ENCODE data around the gene METRN. TPM values are rescaled to one million over a fixed set of nuclear protein-coding genes. Genes with fewer than 3 reads are reported as not detected.

METRN gene
- total and polyA plus RNA-seq, 7 experiments from 2014 or later = 3.7 to 5.1 (median 4.8) TPM

DNA sequence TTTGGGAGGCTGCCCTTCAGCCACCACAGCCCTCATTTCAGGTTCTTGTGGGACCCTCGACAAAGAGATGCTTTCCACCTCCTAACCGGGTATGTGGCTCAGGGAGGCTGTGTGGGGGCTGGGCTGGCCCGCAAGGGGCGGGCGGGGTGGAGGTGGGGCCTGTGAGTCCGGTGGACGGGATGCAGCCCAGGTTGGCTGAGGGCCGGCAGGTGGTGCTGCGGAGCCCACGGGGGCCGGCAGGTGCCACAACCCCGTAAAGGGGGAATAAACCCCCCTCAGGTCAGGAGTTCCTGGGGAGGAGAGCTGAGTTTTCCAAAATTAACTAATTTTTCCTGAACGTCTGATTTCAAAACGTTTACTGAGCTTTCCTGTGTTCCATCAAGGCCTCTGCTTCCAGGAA, 30.8 kb downstream of the METRN start:
- Mint-ChIP-seq H3K27me3 (no peaks in the 10 kb centered on the region), H3K27ac (no peak overlapping the region), H3K4me3 (no peak overlapping the region), H3K9me3 (no peaks in the 10 kb centered on the region), H3K36me3 (no peaks in the 10 kb centered on the region), H3K4me1 (no peaks in the 10 kb centered on the region)
- POLR2A ChIA-PET = interaction anchor here (1.3 kb wide), 1 partner anchor 33 kb away, joined by 3 read pairs; no protein-coding TSS in a partner anchor
- Histone ChIP-seq H3K36me3 (ENCODE audit: control insufficient read depth in 2 of 3, insufficient read depth in 3 of 3, low read length in 3 of 3) (no peaks in the 10 kb centered on the region), H3K9me3 (ENCODE audit: control insufficient read depth in 2 of 3, low read length in 3 of 3) (no peaks in the 10 kb centered on the region), H3K27me3 (ENCODE audit: control insufficient read depth in 2 of 2, insufficient read depth in 2 of 2, low read length in 2 of 2) (no peaks in the 10 kb centered on the region), H3K27ac (ENCODE audit: low read depth, low read length) (no peak overlapping the region), H3K4me1 (ENCODE audit: control insufficient read depth in 2 of 2, insufficient read depth in 2 of 2, low read length in 2 of 2) (no peaks in the 10 kb centered on the region), H3K4me3 (ENCODE audit: low read length) (no peak overlapping the region)
- DNase-seq = no peak
- intact Hi-C loops (cut with micrococcal nuclease) = no loop called here
- no peak for ATAC-seq
- CTCF ChIA-PET = no interaction called here

DNA sequence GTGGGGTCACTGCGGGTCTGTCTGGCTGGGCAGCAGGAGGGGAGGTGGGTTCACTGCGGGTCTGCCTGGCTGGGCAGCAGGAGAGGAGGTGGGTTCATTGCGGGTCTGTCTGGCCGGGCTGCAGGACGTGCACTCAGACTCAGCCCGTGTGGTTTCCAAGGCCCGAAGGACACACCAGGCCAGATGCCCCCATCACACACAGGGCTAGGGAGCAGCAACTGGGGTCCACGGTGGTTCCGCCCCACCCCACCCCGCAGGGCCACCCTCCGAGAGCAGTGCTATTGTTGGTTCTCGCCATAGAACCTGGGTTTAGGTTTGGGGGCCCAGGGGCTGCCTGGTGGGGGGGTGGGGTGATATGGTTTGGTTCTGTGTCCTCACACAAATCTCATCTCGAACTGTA, 31.7 kb downstream of the METRN start:
- H3K9me3 ChIP-seq (ENCODE audit: control insufficient read depth in 2 of 3, low read length in 3 of 3) = no peaks in the 10 kb centered on the region
- H3K27me3 ChIP-seq (ENCODE audit: control insufficient read depth in 2 of 2, insufficient read depth in 2 of 2, low read length in 2 of 2) = no peaks in the 10 kb centered on the region
- ATAC-seq = no peak
- H3K36me3 ChIP-seq (ENCODE audit: control insufficient read depth in 2 of 3, insufficient read depth in 3 of 3, low read length in 3 of 3) = no peaks in the 10 kb centered on the region
- Mint-ChIP-seq H3K27ac (no peak overlapping the region), H3K27me3 (no peaks in the 10 kb centered on the region), H3K4me3 (no peak overlapping the region), H3K4me1 (no peaks in the 10 kb centered on the region), H3K9me3 (no peaks in the 10 kb centered on the region), H3K36me3 (no peaks in the 10 kb centered on the region)
- POLR2A ChIA-PET = no interaction called here
- intact Hi-C loops (cut with micrococcal nuclease) = no loop called here
- no peaks in the 10 kb centered on the region for H3K4me1 ChIP-seq (ENCODE audit: control insufficient read depth in 2 of 2, insufficient read depth in 2 of 2, low read length in 2 of 2)
- H3K4me3 ChIP-seq (ENCODE audit: low read length) = no peak overlapping the region
- CTCF ChIA-PET = no interaction called here
- no peak for DNase-seq
- H3K27ac ChIP-seq (ENCODE audit: low read depth, low read length) = no peak overlapping the region

DNA sequence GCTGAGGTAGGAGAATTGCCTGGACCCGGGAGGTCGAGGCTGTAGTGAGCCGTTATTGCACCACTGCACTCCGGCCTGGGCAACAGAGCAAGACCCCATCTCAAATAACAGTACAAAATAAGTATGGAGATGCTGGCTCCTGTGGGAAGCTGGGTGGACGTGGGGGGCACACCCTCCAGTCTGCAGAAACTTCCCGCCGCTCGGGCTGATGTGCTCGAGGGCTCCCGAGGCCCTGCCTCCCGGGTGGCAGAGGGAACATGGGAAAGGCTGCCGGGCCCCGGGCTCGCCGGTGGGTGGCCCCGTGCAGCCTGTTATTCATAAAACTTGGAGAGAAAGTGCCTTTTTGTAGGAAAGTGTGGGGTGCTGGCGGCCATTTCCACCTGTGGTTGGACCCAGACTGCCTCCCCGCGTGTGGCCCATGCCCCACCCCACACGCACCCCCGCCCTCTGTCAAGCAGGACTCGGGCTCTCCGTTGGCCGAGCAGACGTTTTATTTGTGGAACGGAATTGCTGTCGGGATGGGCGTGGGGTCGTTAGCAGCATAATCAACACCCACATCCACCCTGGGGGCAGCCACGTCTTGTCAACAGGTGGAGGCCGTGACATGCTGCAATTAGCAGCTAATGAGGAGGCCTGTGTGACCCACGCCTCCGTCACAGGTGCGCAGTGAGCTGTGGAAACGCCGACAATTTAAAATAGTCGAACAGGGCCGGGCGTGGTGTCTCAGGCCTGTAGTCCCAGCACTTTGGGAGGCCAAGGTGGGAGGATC, 33.2 kb downstream of the METRN start:
- Histone ChIP-seq H3K27ac (ENCODE audit: low read depth, low read length) (no peak overlapping the region), H3K4me3 (ENCODE audit: low read length) (no peak overlapping the region), H3K27me3 (ENCODE audit: control insufficient read depth in 2 of 2, insufficient read depth in 2 of 2, low read length in 2 of 2) (no peaks in the 10 kb centered on the region), H3K4me1 (ENCODE audit: control insufficient read depth in 2 of 2, insufficient read depth in 2 of 2, low read length in 2 of 2) (no peaks in the 10 kb centered on the region), H3K9me3 (ENCODE audit: control insufficient read depth in 2 of 3, low read length in 3 of 3) (no peaks in the 10 kb centered on the region), H3K36me3 (ENCODE audit: control insufficient read depth in 2 of 3, insufficient read depth in 3 of 3, low read length in 3 of 3) (no peaks in the 10 kb centered on the region)
- H3K27ac Mint-ChIP-seq = no peak overlapping the region
- no peaks in the 10 kb centered on the region for H3K36me3 Mint-ChIP-seq
- H3K4me3 Mint-ChIP-seq = no peak overlapping the region
- intact Hi-C loops (cut with micrococcal nuclease) = no loop called here
- POLR2A ChIA-PET = interaction anchor here (1.6 kb wide), 1 partner anchor 7 kb away, joined by 4 read pairs; the partner anchor contains the start of gene CIAO3
- H3K27me3 Mint-ChIP-seq = no peaks in the 10 kb centered on the region
- ATAC-seq (no peak), DNase-seq (no peak)
- H3K4me1 Mint-ChIP-seq = no peaks in the 10 kb centered on the region
- CTCF ChIA-PET = no interaction called here
- no peaks in the 10 kb centered on the region for H3K9me3 Mint-ChIP-seq

DNA sequence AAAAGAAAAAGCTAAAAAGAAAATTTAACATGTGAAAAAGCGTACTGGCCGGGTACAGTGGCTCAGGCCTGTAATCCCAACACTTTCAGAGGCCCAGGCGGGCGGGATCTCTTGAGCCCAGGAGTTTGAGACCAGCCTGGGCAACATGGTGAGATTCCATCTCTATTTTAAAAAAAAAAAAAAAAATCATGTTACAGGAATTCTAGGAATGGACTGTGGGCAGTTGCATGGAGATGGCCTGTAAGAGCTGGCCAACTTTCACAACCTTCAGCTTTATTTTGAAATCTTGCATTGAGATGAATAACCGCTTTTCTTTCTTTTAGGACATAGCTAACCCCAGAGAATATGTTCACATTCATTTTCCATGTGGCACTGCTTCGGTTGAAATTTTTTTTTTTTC, 34.1 kb downstream of the METRN start:
- POLR2A ChIA-PET = interaction anchor here (0.6 to 1.6 kb wide), 3 partner anchors 8 to 1242 kb away, joined by 3 to 5 read pairs (median 4); partner anchors contain the start of gene CIAO3
- H3K9me3 Mint-ChIP-seq = no peaks in the 10 kb centered on the region
- intact Hi-C loops (cut with micrococcal nuclease) = no loop called here

DNA sequence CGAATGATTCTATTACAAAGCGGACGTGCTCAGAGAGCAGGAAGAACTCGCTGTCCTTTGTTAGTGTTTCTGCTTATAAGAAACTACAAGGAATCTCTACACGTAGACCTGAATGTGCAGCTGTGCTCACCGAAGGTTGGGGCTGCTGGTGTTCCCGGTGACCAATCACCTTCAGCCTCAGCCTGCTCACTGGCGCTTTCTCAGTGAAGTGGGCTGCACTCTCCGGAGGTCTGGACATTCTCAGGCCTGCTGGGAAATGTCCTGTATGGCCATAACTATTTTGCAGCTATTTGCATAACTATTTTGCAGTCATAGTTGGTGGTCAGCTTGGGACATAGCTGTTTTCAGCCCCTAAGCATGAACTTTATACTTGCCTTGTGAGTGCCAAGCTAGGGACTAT, 35.6 kb downstream of the METRN start:
- Histone ChIP-seq H3K27ac (ENCODE audit: low read depth, low read length) (no peak overlapping the region), H3K4me3 (ENCODE audit: low read length) (no peak overlapping the region), H3K27me3 (ENCODE audit: control insufficient read depth in 2 of 2, insufficient read depth in 2 of 2, low read length in 2 of 2) (no peaks in the 10 kb centered on the region), H3K9me3 (ENCODE audit: control insufficient read depth in 2 of 3, low read length in 3 of 3) (no peaks in the 10 kb centered on the region), H3K36me3 (ENCODE audit: control insufficient read depth in 2 of 3, insufficient read depth in 3 of 3, low read length in 3 of 3) (no peaks in the 10 kb centered on the region), H3K4me1 (ENCODE audit: control insufficient read depth in 2 of 2, insufficient read depth in 2 of 2, low read length in 2 of 2) (no peaks in the 10 kb centered on the region)
- intact Hi-C loops (cut with micrococcal nuclease) = no loop called here
- Mint-ChIP-seq H3K27me3 (peaks cover 0 to 2% (median 0%) of the 10 kb centered on the region in 5 donors), H3K36me3 (no peaks in the 10 kb centered on the region), H3K9me3 (no peaks in the 10 kb centered on the region), H3K27ac (no peak overlapping the region), H3K4me1 (peaks cover 0 to 4% (median 3%) of the 10 kb centered on the region in 7 donors), H3K4me3 (no peak overlapping the region)
- ATAC-seq (no peak), DNase-seq (no peak)
- ChIA-PET CTCF (no interaction called here), POLR2A (no interaction called here)

More for the DNA sequence above, 34.1 kb downstream of the METRN start:
- Histone ChIP-seq H3K9me3 (ENCODE audit: control insufficient read depth in 2 of 3, low read length in 3 of 3) (no peaks in the 10 kb centered on the region), H3K4me3 (ENCODE audit: low read length) (no peak overlapping the region), H3K4me1 (ENCODE audit: control insufficient read depth in 2 of 2, insufficient read depth in 2 of 2, low read length in 2 of 2) (no peaks in the 10 kb centered on the region), H3K27ac (ENCODE audit: low read depth, low read length) (no peak overlapping the region), H3K27me3 (ENCODE audit: control insufficient read depth in 2 of 2, insufficient read depth in 2 of 2, low read length in 2 of 2) (no peaks in the 10 kb centered on the region), H3K36me3 (ENCODE audit: control insufficient read depth in 2 of 3, insufficient read depth in 3 of 3, low read length in 3 of 3) (no peaks in the 10 kb centered on the region)
- Mint-ChIP-seq H3K4me1 (no peaks in the 10 kb centered on the region), H3K27me3 (peaks cover 0 to under 1% (median 0%) of the 10 kb centered on the region in 5 donors), H3K27ac (no peak overlapping the region), H3K36me3 (no peaks in the 10 kb centered on the region), H3K4me3 (no peak overlapping the region)
- ATAC-seq = no peak
- CTCF ChIA-PET = interaction anchor here (0.6 kb wide), 1 partner anchor 308 kb away, joined by 3 read pairs; no protein-coding TSS in a partner anchor
- DNase-seq = no peak

- Mint-ChIP-seq H3K4me1 (peaks cover 0 to 4% (median 3%) of the 10 kb centered on the region in 7 donors), H3K27ac (no peak overlapping the region), H3K4me3 (no peak overlapping the region), H3K27me3 (peaks cover 0 to 5% (median 1%) of the 10 kb centered on the region in 5 donors), H3K36me3 (no peaks in the 10 kb centered on the region), H3K9me3 (peaks cover 0 to 2% (median 0%) of the 10 kb centered on the region in 11 donors)
- H3K36me3 ChIP-seq (ENCODE audit: control insufficient read depth in 2 of 3, insufficient read depth in 3 of 3, low read length in 3 of 3) = no peaks in the 10 kb centered on the region
- H3K27ac ChIP-seq (ENCODE audit: low read depth, low read length) = no peak overlapping the region
- no peak overlapping the region for H3K4me3 ChIP-seq (ENCODE audit: low read length)
- CTCF ChIA-PET = interaction anchor here (0.7 kb wide), 1 partner anchor 33 kb away, joined by 3 read pairs; no protein-coding TSS in a partner anchor
- POLR2A ChIA-PET = no interaction called here
- no peak for ATAC-seq
- no peak for DNase-seq
- no peaks in the 10 kb centered on the region for H3K27me3 ChIP-seq (ENCODE audit: control insufficient read depth in 2 of 2, insufficient read depth in 2 of 2, low read length in 2 of 2)
- intact Hi-C loops (cut with micrococcal nuclease) = no loop called here
- H3K9me3 ChIP-seq (ENCODE audit: control insufficient read depth in 2 of 3, low read length in 3 of 3) = no peaks in the 10 kb centered on the region
- H3K4me1 ChIP-seq (ENCODE audit: control insufficient read depth in 2 of 2, insufficient read depth in 2 of 2, low read length in 2 of 2) = no peaks in the 10 kb centered on the region
Observed at GRCh38 chr16:751152-752006, 36.5 kb downstream of the METRN start.

Data from naive thymus-derived CD4-positive, alpha-beta T cell (primary cell).